Measurements from ENCODE around the gene EPHA6. TPM values are rescaled to one million over a fixed set of nuclear protein-coding genes. Genes with fewer than 3 reads are reported as not detected.

Gene EPHA6
- total and polyA plus RNA-seq, 2 donors (not counting 1 experiment from before 2014, with no cell fraction given) = under 0.01 TPM; not detected in 1

GRCh38 chr3:97230486-97230885 lies 416.1 kb downstream of the EPHA6 start:
- Histone ChIP-seq H3K9ac (ENCODE audit: insufficient read depth, low read length) (no peak overlapping the region), H3K79me2 (ENCODE audit: control insufficient read depth, insufficient read depth, low read length) (no peaks in the 10 kb centered on the region), H4K20me1 (ENCODE audit: control insufficient read depth, extremely low read depth, insufficient read depth, low read length) (no peaks in the 10 kb centered on the region), H3K9me3 (ENCODE audit: control insufficient read depth, insufficient read depth, low read depth, low read length) (no peaks in the 10 kb centered on the region), H3K27me3 (ENCODE audit: control insufficient read depth, insufficient read depth, low read length) (no peaks in the 10 kb centered on the region), H3K4me2 (ENCODE audit: extremely low read depth, insufficient read depth, low read length) (no peak overlapping the region), H3K27ac (ENCODE audit: insufficient read depth, low read length) (no peak overlapping the region), H3K4me1 (ENCODE audit: control insufficient read depth, extremely low read depth, insufficient read depth, low read length) (no peaks in the 10 kb centered on the region), H3K4me3 (replicated peaks in 1 of 4; ENCODE audit: control extremely low read depth in 1 of 4, insufficient read depth in 1 of 4, low read depth in 3 of 4, low read length in 4 of 4) (no peak overlapping the region), H2AFZ (ENCODE audit: low read length) (no peak overlapping the region), H3K36me3 (ENCODE audit: control insufficient read depth, insufficient read depth, low read length) (no peaks in the 10 kb centered on the region)
- DNase-seq (ENCODE audit: low read depth in 2 of 2) = no peak
- TF ChIP-seq EZH2 (IDR thresholded peaks at IDR 0.05; ENCODE audit: low read length, missing control alignments) (no peak), CTCF (conservative IDR thresholded peaks at IDR 0.05 in 1 of 2, IDR thresholded peaks at IDR 0.05 in 1 of 2; ENCODE audit: low read depth in 1 of 2, low read length in 2 of 2) (no peak)

DNA sequence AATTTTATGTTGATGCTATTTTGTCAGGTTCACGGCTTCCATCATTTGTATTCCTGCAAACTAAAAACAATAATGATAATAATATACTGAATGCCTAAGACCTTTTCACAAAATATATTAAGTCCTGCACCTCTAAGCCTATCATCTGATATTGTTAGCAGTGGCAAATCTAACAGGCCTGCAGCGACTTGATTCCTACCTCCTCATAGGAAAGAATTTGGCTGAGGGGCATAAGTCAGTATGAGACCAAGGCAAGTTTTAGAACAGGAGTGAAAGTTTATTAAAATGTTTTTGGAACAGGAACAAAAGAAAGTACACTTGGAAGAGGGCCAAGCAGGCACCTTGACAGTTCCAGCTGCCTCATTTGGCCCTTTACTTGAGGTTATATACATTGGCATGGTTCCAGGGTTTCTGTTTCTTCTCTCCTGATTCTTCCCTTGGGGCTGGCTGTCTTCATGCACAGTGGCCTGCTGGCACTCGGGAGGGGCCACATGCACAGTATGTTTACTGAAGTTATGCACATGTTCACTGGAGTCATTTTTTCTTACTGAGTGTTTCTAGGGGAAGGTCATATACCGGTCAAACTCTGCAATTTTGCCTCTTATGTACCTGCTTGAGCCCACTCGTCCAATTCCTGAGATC lies 418.1 kb downstream of the EPHA6 start:
- Histone ChIP-seq H2AFZ (ENCODE audit: low read length) (no peak overlapping the region), H3K27me3 (ENCODE audit: control insufficient read depth, insufficient read depth, low read length) (no peaks in the 10 kb centered on the region), H3K4me3 (replicated peaks in 1 of 4; ENCODE audit: control extremely low read depth in 1 of 4, insufficient read depth in 1 of 4, low read depth in 3 of 4, low read length in 4 of 4) (no peak overlapping the region), H3K9ac (ENCODE audit: insufficient read depth, low read length) (no peak overlapping the region), H3K27ac (ENCODE audit: insufficient read depth, low read length) (no peak overlapping the region), H3K9me3 (ENCODE audit: control insufficient read depth, insufficient read depth, low read depth, low read length) (no peaks in the 10 kb centered on the region), H4K20me1 (ENCODE audit: control insufficient read depth, extremely low read depth, insufficient read depth, low read length) (no peaks in the 10 kb centered on the region), H3K36me3 (ENCODE audit: control insufficient read depth, insufficient read depth, low read length) (no peaks in the 10 kb centered on the region), H3K4me1 (ENCODE audit: control insufficient read depth, extremely low read depth, insufficient read depth, low read length) (no peaks in the 10 kb centered on the region), H3K4me2 (ENCODE audit: extremely low read depth, insufficient read depth, low read length) (no peak overlapping the region), H3K79me2 (ENCODE audit: control insufficient read depth, insufficient read depth, low read length) (no peaks in the 10 kb centered on the region)
- TF ChIP-seq CTCF (conservative IDR thresholded peaks at IDR 0.05 in 1 of 2, IDR thresholded peaks at IDR 0.05 in 1 of 2; ENCODE audit: low read depth in 1 of 2, low read length in 2 of 2) = no peak
- TF ChIP-seq EZH2 (IDR thresholded peaks at IDR 0.05; ENCODE audit: low read length, missing control alignments) = no peak
- DNase-seq (ENCODE audit: low read depth in 2 of 2) = no peak

GRCh38 chr3:97235179-97235578 lies 420.8 kb downstream of the EPHA6 start:
- H3K79me2 ChIP-seq (ENCODE audit: control insufficient read depth, insufficient read depth, low read length) = no peaks in the 10 kb centered on the region
- no peaks in the 10 kb centered on the region for H3K9me3 ChIP-seq (ENCODE audit: control insufficient read depth, insufficient read depth, low read depth, low read length)
- H3K9ac ChIP-seq (ENCODE audit: insufficient read depth, low read length) = no peak overlapping the region
- no peak overlapping the region for H3K4me3 ChIP-seq (replicated peaks in 1 of 4; ENCODE audit: control extremely low read depth in 1 of 4, insufficient read depth in 1 of 4, low read depth in 3 of 4, low read length in 4 of 4)
- DNase-seq (ENCODE audit: low read depth in 2 of 2) = no peak
- H3K4me1 ChIP-seq (ENCODE audit: control insufficient read depth, extremely low read depth, insufficient read depth, low read length) = no peaks in the 10 kb centered on the region
- H3K27ac ChIP-seq (ENCODE audit: insufficient read depth, low read length) = no peak overlapping the region
- TF ChIP-seq CTCF (conservative IDR thresholded peaks at IDR 0.05 in 1 of 2, IDR thresholded peaks at IDR 0.05 in 1 of 2; ENCODE audit: low read depth in 1 of 2, low read length in 2 of 2) = no peak
- no peak for TF ChIP-seq EZH2 (IDR thresholded peaks at IDR 0.05; ENCODE audit: low read length, missing control alignments)
- H3K27me3 ChIP-seq (ENCODE audit: control insufficient read depth, insufficient read depth, low read length) = no peaks in the 10 kb centered on the region
- H3K4me2 ChIP-seq (ENCODE audit: extremely low read depth, insufficient read depth, low read length) = no peak overlapping the region
- H2AFZ ChIP-seq (ENCODE audit: low read length) = no peak overlapping the region
- H4K20me1 ChIP-seq (ENCODE audit: control insufficient read depth, extremely low read depth, insufficient read depth, low read length) = no peaks in the 10 kb centered on the region
- H3K36me3 ChIP-seq (ENCODE audit: control insufficient read depth, insufficient read depth, low read length) = no peaks in the 10 kb centered on the region
